HepG2 (cell line): ENCODE data around the gene KCTD18. TPM values are rescaled to one million over a fixed set of nuclear protein-coding genes. Genes with fewer than 3 reads are reported as not detected.

ENCODE experiments used
- AHR ChIP-seq: IDR thresholded peaks from 2 replicates; pipeline ENCODE4 v1.6.1; 2018; ENCODE audit warnings: missing genetic modification reagents, missing compliant biosample characterization
- ATF4 ChIP-seq, 2 experiments: fragments of 450-650 bp in 1 of 2; sonication (generic) in 1 of 2; formaldehyde crosslinking; IDR thresholded peaks; 2 replicates each; pipeline versions ENCODE4 v1.5.0 to v1.8.0; 2020 to 2022; ENCODE audit warnings: mild to moderate bottlenecking in 1 of 2, missing genetic modification reagents in 1 of 2
- BRF2 ChIP-seq: sonication (generic); formaldehyde crosslinking; IDR thresholded peaks from 2 replicates; pipeline ENCODE4 v1.8.1; 2022; ENCODE audit warnings: mild to moderate bottlenecking, missing genetic modification reagents
- ETV5 ChIP-seq: IDR thresholded peaks from 2 replicates; pipeline ENCODE4 v1.6.1; 2018; ENCODE audit warnings: missing biosample characterization, missing genetic modification reagents, inconsistent platforms, borderline replicate concordance
- ISL2 ChIP-seq: sonication (generic); formaldehyde crosslinking; IDR thresholded peaks from 2 replicates; pipeline ENCODE4 v1.5.0; 2020; ENCODE audit warnings: missing genetic modification reagents
- NFE2 ChIP-seq: sonication (generic); formaldehyde crosslinking; IDR thresholded peaks from 2 replicates; pipeline ENCODE4 v1.4.0; 2020; ENCODE audit warnings: missing genetic modification reagents
- NFKB2 ChIP-seq: sonication (generic); formaldehyde crosslinking; IDR thresholded peaks from 2 replicates; pipeline ENCODE4 v1.4.0; 2020; ENCODE audit warnings: missing genetic modification reagents, borderline replicate concordance
- PAXIP1 ChIP-seq: sonication (generic); formaldehyde crosslinking; conservative IDR thresholded peaks from 2 replicates; pipeline ENCODE4 v1.4.0; 2020; ENCODE audit warnings: mild to moderate bottlenecking, missing genetic modification reagents, moderate library complexity
- SRF ChIP-seq: IDR thresholded peaks from 2 replicates; pipeline ENCODE4 v1.6.1; 2011; ENCODE audit warnings: mild to moderate bottlenecking, low read depth, low read length, moderate library complexity
- TCF7 ChIP-seq: sonication (generic); IDR thresholded peaks from 2 replicates; pipeline ENCODE4 v1.6.1; 2016; ENCODE audit warnings: antibody characterized with exemption, low read depth
- TRIM22 ChIP-seq: fragments of 450-650 bp; IDR thresholded peaks from 2 replicates; pipeline ENCODE4 v1.6.1; 2017
- ZBTB2 ChIP-seq: sonication (generic); formaldehyde crosslinking; IDR thresholded peaks from 2 replicates; pipeline ENCODE4 v1.8.0; 2022; ENCODE audit warnings: low read depth, missing genetic modification reagents
- ZBTB46 ChIP-seq: sonication (generic); formaldehyde crosslinking; IDR thresholded peaks from 2 replicates; pipeline ENCODE4 v1.4.0; 2020; ENCODE audit warnings: mild to moderate bottlenecking, missing genetic modification reagents, borderline replicate concordance
- ZNF224 ChIP-seq: sonication (generic); formaldehyde crosslinking; IDR thresholded peaks from 2 replicates; pipeline ENCODE4 v1.5.0; 2020; ENCODE audit warnings: mild to moderate bottlenecking, missing genetic modification reagents
- ZNF513 ChIP-seq: sonication (generic); formaldehyde crosslinking; conservative IDR thresholded peaks from 2 replicates; pipeline ENCODE4 v1.5.0; 2020; ENCODE audit warnings: missing genetic modification reagents
- ZNF563 ChIP-seq: sonication (generic); formaldehyde crosslinking; IDR thresholded peaks from 2 replicates; pipeline ENCODE4 v1.8.0; 2022; ENCODE audit warnings: mild to moderate bottlenecking, moderate library complexity, missing genetic modification reagents
- polyA plus RNA-seq, 8 experiments: library from polyadenylated mRNA; depleted of rRNA in 3 of 8; stranded (reverse) in 7 of 8; unstranded in 1 of 8; fragments of >200 nt; fragmentation: Illumina TruSeq in 4 of 8; extraction: Trizol in 4 of 8; gene quantifications; 2 replicates each; pipeline versions ENCODE4 v1.2.1 to v1.2.3, GENCODE V29; 2011 to 2016; ENCODE audit warnings: low read depth in 4 of 8, missing spikeins in 1 of 8, mixed read lengths in 1 of 8; ENCODE audit not compliant: insufficient read depth in 1 of 8
- total RNA-seq, 5 experiments: library from RNA; depleted of rRNA; stranded (reverse); fragments of >200 nt; fragmentation: Illumina TruSeq; extraction: Trizol; gene quantifications; 2 replicates each; pipeline ENCODE4 v1.2.3, GENCODE V29; 2016; ENCODE audit warnings: low read depth in 1 of 5

The KCTD18 gene
- total and polyA plus RNA-seq, 2 of the 13 experiments (the other 11 are each of a cell fraction or from before 2014, with no cell fraction given): 2.2 to 7.1 TPM

GRCh38 chr2:200525882-200526651 lies 16.2 kb upstream of the KCTD18 start, which contains the start of gene SGO2 (continued):
- TF ChIP-seq NFE2 (no peak), TCF7 (no peak), TRIM22 (no peak), ISL2 (peak; percentile 53; the same call in 1 of the 2 replicates), AHR (CRISPR knock-in tag) (peak; percentile 85), BRF2 (CRISPR knock-in tag) (peak; percentile 89; the same call in 1 of the 2 replicates), ZBTB2 (CRISPR knock-in tag) (peak; percentile 86), ETV5 (CRISPR knock-in tag) (peak; percentile 89), ZNF224 (0 out of 2 replicates have a peak, but pooled peaks have one; percentile 72), ZBTB46 (CRISPR knock-in tag) (peak; percentile 4; the same call in 1 of the 2 replicates), ZNF513 (CRISPR knock-in tag) (no peak), SRF (no peak), ATF4 (CRISPR knock-in tag; IDR thresholded peaks at IDR 0.05) (peak in 1 of 2 experiments; percentile 39; a peak in 1 of 4 replicates), PAXIP1 (CRISPR knock-in tag) (peak; percentile 54), NFKB2 (peak; percentile 91; the same call in 1 of the 2 replicates), ZNF563 (CRISPR knock-in tag) (no peak)
